GM12878 (cell line): ENCODE measurements around the gene ARSI. TPM values are rescaled to one million over a fixed set of nuclear protein-coding genes. Genes with fewer than 3 reads are reported as not detected.

Experiments used
- ATAC-seq: fragments of 200-7000 bp; cut with Tn5 transposase; 3 replicates; pipeline ENCODE4 v1.9.1; 2020; ENCODE audit warnings: mild to moderate bottlenecking, moderate library complexity
- BruUV-seq: library from RNA; stranded (reverse); fragments of 400-500 nt; replicated peaks from 2 replicates; lab custom pipeline; 2021; lab: Mats Ljungman, UMichigan
- CTCF ChIA-PET: fragments of 300-600 bp; sonication (Branson Sonifier 250); formaldehyde crosslinking; extraction: SDS; loops from one replicate; lab custom pipeline; 2021; ENCODE audit warnings: inconsistent platforms; lab: Yijun Ruan, JAX
- POLR2A ChIA-PET: fragments of 350-600 bp; formaldehyde crosslinking; extraction: SDS; loops from one replicate; lab custom pipeline; 2021; ENCODE audit warnings: inconsistent platforms; lab: Charles Lee
- RAD21 ChIA-PET: fragments of 300-600 bp; sonication (Branson Sonifier 250); formaldehyde crosslinking; loops from one replicate; lab custom pipeline; 2023; ENCODE audit warnings: antibody characterized with exemption; ENCODE audit not compliant: unreplicated experiment; lab: Charles Lee
- SMC1A ChIA-PET: fragments of 300-600 bp; sonication (Branson Sonifier 250); formaldehyde crosslinking; loops from one replicate; lab custom pipeline; 2023; ENCODE audit not compliant: unreplicated experiment, uncharacterized antibody; lab: Charles Lee
- DNase-seq: peaks from one replicate; pipeline ENCODE4 v3.0.0-alpha.2; 2011; ENCODE audit warnings: low read depth, low spot score
- FAIRE-seq: peaks from 3 replicates; lab custom pipeline; 2011; peaks lifted over from hg19 to GRCh38; lab: Jason Lieb, UNC
- H2AFZ ChIP-seq: 2 replicates; pipeline ENCODE4 v1.6.0; 2011; ENCODE audit warnings: low read depth, low read length, control low read depth; ENCODE audit not compliant: control insufficient read depth
- H3K27ac ChIP-seq: 2 replicates; pipeline ENCODE4 v1.5.1; 2011; ENCODE audit warnings: control low read depth; ENCODE audit not compliant: control insufficient read depth, insufficient read depth
- H3K27me3 ChIP-seq, 2 experiments: replicated peaks in 1 of 2; 2 replicates each; pipeline versions ENCODE4 v1.6.0 to v1.6.1; 2011; ENCODE audit warnings: low read length in 1 of 2; ENCODE audit not compliant: control insufficient read depth in 2 of 2, insufficient read depth in 2 of 2
- H3K36me3 ChIP-seq, 2 experiments: 2 replicates each; pipeline ENCODE4 v1.5.1; 2011; ENCODE audit warnings: low read length in 1 of 2; ENCODE audit not compliant: control insufficient read depth in 2 of 2, insufficient read depth in 2 of 2
- H3K4me1 ChIP-seq: 2 replicates; pipeline ENCODE4 v1.6.1; 2011; ENCODE audit warnings: mild to moderate bottlenecking, low read length, moderate library complexity, mixed read lengths; ENCODE audit not compliant: control insufficient read depth, insufficient read depth
- H3K4me2 ChIP-seq: 2 replicates; pipeline ENCODE4 v1.6.0; 2011; ENCODE audit warnings: control low read depth; ENCODE audit not compliant: control insufficient read depth, insufficient read depth
- H3K4me3 ChIP-seq: fragments of 200-600 bp; sonication (generic); 2 replicates; pipeline ENCODE4 v1.5.1; 2016
- H3K79me2 ChIP-seq: 2 replicates; pipeline ENCODE4 v1.6.0; 2011; ENCODE audit warnings: low read length; ENCODE audit not compliant: control insufficient read depth, insufficient read depth
- H3K9ac ChIP-seq: 2 replicates; pipeline ENCODE4 v1.8.0; 2011; ENCODE audit warnings: low read length, control low read depth, mixed read lengths; ENCODE audit not compliant: control insufficient read depth, insufficient read depth
- H3K9me3 ChIP-seq: replicated peaks from 3 replicates; pipeline ENCODE4 v1.5.1; 2011; ENCODE audit warnings: mild to moderate bottlenecking, low read length; ENCODE audit not compliant: control insufficient read depth, insufficient read depth
- H4K20me1 ChIP-seq: 2 replicates; pipeline ENCODE4 v1.6.0; 2011; ENCODE audit not compliant: control insufficient read depth, insufficient read depth
- BMI1 ChIP-seq: fragments of 450-650 bp; IDR thresholded peaks from 2 replicates; pipeline ENCODE4 v1.6.1; 2016; ENCODE audit warnings: mild to moderate bottlenecking, moderate library complexity, borderline replicate concordance
- RFX5 ChIP-seq: IDR thresholded peaks from 2 replicates; pipeline ENCODE4 v1.6.1; 2011; ENCODE audit warnings: low read depth, low read length, improper control_type of control experiment
- RUNX3 ChIP-seq: IDR thresholded peaks from 2 replicates; pipeline ENCODE4 v1.6.1; 2012; ENCODE audit warnings: low read length, inconsistent platforms
- SIN3A ChIP-seq: IDR thresholded peaks from 2 replicates; pipeline ENCODE4 v1.6.1; 2012; ENCODE audit warnings: low read depth, low read length, improper control_type of control experiment
- WGBS: methylation state at CpG from one replicate; pipeline ENCODE4 v1.1.6; 2016; ENCODE audit warnings: low lambda C conversion rate; ENCODE audit not compliant: insufficient replicate concordance, insufficient coverage; ENCODE audit errors: missing lambda C conversion rate; 5-methylcytosine and 5-hydroxymethylcytosine counted together
- in situ Hi-C: fragments of 300-500 bp; cut with MboI; formaldehyde crosslinking; loops from 9 replicates; pipeline ENCODE4 v1.14.3; 2018; ENCODE audit warnings: mixed read lengths
- intact Hi-C: fragments of 100-400 bp; cut with micrococcal nuclease; formaldehyde crosslinking; loops from one replicate; pipeline ENCODE4 v1.14.2; 2022; ENCODE audit not compliant: unreplicated experiment
- polyA plus RNA-seq, 11 experiments: library from polyadenylated mRNA; depleted of rRNA in 4 of 11; unstranded in 6 of 11; stranded (reverse) in 5 of 11; fragments of >200 nt; fragmentation: Nextera tagmentation in 4 of 11; fragmentation: Illumina TruSeq in 1 of 11; extraction: Ambion mirVana in 4 of 11; extraction: Trizol in 1 of 11; gene quantifications; 1 replicate in 1 of 11; 2 replicates in 10 of 11; pipeline versions ENCODE4 v1.2.1 to v1.2.3, GENCODE V29; 2011 to 2016; ENCODE audit warnings: inconsistent platforms in 2 of 11, missing spikeins in 2 of 11, low read depth in 1 of 11
- total RNA-seq, 4 experiments: library from RNA; depleted of rRNA in 3 of 4; stranded (reverse); fragments of >200 nt in 3 of 4; fragmentation: Illumina TruSeq in 1 of 4; extraction: Trizol in 1 of 4; gene quantifications; 2 replicates each; pipeline versions ENCODE4 v1.2.1 to v1.2.3, GENCODE V29; 2013 to 2021
- TF ChIP-seq, protein P1 (sequence below): fragments of 450-650 bp; formaldehyde crosslinking; IDR thresholded peaks from 2 replicates; pipeline ENCODE4 v1.4.0; 2022; ENCODE audit warnings: mild to moderate bottlenecking, moderate library complexity
- TF ChIP-seq, protein P2 (sequence below): fragments of 450-650 bp; IDR thresholded peaks from 2 replicates; pipeline ENCODE4 v1.6.1; 2017; ENCODE audit warnings: mild to moderate bottlenecking
- TF ChIP-seq, protein P3 (sequence below): fragments of 450-650 bp; formaldehyde crosslinking; IDR thresholded peaks from 2 replicates; pipeline ENCODE4 v1.5.0; 2022; ENCODE audit warnings: mild to moderate bottlenecking, missing genetic modification characterization

ARSI gene
- total and polyA plus RNA-seq, 10 of the 15 experiments (the other 5 are each of a cell fraction or from before 2014, with no cell fraction given), result not detected

DNA sequence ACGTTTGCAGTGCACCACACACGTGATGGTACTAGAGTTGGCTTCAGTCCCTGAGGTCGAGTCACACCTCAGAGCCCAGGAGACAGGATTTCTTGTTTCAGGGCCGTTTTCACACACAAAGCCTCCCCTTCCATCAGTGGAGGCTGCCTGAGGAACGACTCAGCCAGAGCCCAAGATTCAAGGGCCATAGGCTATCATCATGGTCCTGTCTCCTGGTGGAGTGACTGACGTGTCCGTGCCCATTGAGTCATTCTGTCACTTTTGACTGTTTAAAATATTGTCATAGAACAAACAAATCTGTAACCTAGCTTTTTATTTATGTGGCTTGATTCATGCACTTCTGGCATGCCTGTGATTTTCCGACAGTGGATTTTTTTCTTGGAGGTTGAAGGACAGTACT, 41.5 kb downstream of the ARSI start:
- H2AFZ ChIP-seq, result no peak overlapping the region
- CTCF ChIA-PET, result interaction anchor here (1.1 kb wide), 1 partner anchor 39 kb away, joined by 3 read pairs; no protein-coding TSS in a partner anchor
- no peaks in the 10 kb centered on the region for H4K20me1 ChIP-seq
- RAD21 ChIA-PET, result no interaction called here
- POLR2A ChIA-PET, result no interaction called here
- no peaks in the 10 kb centered on the region for H3K36me3 ChIP-seq
- no peak overlapping the region for H3K4me3 ChIP-seq
- WGBS, result 8% methylated on average over 8 of the region's 8 CpGs
- TF ChIP-seq RUNX3 (no peak), SIN3A (no peak)
- no peaks in the 10 kb centered on the region for H3K79me2 ChIP-seq
- intact Hi-C loops (no loop called here), in situ Hi-C loops (no loop called here)
- no peak overlapping the region for H3K27ac ChIP-seq
- SMC1A ChIA-PET, result no interaction called here
- no peak for FAIRE-seq
- no TSS peak for BruUV-seq
- no peaks in the 10 kb centered on the region for H3K4me1 ChIP-seq
- no peak overlapping the region for H3K9ac ChIP-seq
- H3K27me3 ChIP-seq, result no peaks in the 10 kb centered on the region
- no peak for ATAC-seq
- no peak for DNase-seq
- no peaks in the 10 kb centered on the region for H3K9me3 ChIP-seq
- no peak overlapping the region for H3K4me2 ChIP-seq

DNA sequence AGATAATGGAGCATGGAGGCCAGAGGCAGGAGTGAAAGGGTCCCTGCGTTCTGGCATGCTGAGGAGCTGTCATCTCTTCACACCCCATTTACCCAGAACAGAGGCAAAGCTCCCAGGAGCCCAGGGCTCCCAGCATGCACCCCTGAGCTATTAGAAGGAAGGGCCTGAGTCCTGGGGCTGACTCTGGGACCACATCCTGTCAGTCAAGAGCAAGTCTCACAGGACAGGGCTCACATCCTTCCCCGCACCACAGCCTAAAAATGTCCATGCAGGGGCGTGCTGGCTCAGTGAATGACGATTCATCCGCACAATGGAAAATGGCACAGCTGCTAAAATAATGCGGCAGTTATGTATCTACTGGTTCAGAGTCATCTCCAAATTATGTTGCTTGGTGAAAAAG, 44.6 kb downstream of the ARSI start:
- CTCF ChIA-PET, result interaction anchor here (1.1 to 1.8 kb wide), 3 partner anchors 11 to 237 kb away, joined by 3 to 10 read pairs (median 4); no protein-coding TSS in a partner anchor
- TF ChIP-seq RFX5 (no peak), RUNX3 (no peak), BMI1 (no peak)
- TF ChIP-seq, protein P1, sequence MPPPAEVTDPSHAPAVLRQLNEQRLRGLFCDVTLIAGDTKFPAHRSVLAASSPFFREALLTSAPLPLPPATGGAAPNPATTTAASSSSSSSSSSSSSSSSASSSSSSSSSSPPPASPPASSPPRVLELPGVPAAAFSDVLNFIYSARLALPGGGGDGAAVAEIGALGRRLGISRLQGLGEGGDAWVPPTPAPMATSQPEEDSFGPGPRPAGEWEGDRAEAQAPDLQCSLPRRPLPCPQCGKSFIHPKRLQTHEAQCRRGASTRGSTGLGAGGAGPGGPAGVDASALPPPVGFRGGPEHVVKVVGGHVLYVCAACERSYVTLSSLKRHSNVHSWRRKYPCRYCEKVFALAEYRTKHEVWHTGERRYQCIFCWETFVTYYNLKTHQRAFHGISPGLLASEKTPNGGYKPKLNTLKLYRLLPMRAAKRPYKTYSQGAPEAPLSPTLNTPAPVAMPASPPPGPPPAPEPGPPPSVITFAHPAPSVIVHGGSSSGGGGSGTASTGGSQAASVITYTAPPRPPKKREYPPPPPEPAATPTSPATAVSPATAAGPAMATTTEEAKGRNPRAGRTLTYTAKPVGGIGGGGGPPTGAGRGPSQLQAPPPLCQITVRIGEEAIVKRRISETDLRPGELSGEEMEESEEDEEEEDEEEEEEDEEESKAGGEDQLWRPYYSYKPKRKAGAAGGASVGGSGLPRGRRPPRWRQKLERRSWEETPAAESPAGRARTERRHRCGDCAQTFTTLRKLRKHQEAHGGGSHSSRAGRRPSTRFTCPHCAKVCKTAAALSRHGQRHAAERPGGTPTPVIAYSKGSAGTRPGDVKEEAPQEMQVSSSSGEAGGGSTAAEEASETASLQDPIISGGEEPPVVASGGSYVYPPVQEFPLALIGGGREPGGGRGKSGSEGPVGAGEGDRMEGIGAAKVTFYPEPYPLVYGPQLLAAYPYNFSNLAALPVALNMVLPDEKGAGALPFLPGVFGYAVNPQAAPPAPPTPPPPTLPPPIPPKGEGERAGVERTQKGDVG, result no peak
- TF ChIP-seq, protein P2, sequence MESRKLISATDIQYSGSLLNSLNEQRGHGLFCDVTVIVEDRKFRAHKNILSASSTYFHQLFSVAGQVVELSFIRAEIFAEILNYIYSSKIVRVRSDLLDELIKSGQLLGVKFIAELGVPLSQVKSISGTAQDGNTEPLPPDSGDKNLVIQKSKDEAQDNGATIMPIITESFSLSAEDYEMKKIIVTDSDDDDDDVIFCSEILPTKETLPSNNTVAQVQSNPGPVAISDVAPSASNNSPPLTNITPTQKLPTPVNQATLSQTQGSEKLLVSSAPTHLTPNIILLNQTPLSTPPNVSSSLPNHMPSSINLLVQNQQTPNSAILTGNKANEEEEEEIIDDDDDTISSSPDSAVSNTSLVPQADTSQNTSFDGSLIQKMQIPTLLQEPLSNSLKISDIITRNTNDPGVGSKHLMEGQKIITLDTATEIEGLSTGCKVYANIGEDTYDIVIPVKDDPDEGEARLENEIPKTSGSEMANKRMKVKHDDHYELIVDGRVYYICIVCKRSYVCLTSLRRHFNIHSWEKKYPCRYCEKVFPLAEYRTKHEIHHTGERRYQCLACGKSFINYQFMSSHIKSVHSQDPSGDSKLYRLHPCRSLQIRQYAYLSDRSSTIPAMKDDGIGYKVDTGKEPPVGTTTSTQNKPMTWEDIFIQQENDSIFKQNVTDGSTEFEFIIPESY, result no peak
- TF ChIP-seq, protein P3, sequence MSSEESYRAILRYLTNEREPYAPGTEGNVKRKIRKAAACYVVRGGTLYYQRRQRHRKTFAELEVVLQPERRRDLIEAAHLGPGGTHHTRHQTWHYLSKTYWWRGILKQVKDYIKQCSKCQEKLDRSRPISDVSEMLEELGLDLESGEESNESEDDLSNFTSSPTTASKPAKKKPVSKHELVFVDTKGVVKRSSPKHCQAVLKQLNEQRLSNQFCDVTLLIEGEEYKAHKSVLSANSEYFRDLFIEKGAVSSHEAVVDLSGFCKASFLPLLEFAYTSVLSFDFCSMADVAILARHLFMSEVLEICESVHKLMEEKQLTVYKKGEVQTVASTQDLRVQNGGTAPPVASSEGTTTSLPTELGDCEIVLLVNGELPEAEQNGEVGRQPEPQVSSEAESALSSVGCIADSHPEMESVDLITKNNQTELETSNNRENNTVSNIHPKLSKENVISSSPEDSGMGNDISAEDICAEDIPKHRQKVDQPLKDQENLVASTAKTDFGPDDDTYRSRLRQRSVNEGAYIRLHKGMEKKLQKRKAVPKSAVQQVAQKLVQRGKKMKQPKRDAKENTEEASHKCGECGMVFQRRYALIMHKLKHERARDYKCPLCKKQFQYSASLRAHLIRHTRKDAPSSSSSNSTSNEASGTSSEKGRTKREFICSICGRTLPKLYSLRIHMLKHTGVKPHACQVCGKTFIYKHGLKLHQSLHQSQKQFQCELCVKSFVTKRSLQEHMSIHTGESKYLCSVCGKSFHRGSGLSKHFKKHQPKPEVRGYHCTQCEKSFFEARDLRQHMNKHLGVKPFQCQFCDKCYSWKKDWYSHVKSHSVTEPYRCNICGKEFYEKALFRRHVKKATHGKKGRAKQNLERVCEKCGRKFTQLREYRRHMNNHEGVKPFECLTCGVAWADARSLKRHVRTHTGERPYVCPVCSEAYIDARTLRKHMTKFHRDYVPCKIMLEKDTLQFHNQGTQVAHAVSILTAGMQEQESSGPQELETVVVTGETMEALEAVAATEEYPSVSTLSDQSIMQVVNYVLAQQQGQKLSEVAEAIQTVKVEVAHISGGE, result no peak

More for the DNA sequence above, 44.6 kb downstream of the ARSI start:
- Histone ChIP-seq H3K9ac (no peak overlapping the region), H3K79me2 (no peaks in the 10 kb centered on the region), H3K4me2 (no peak overlapping the region), H3K36me3 (no peaks in the 10 kb centered on the region), H3K4me3 (no peak overlapping the region), H3K27me3 (no peaks in the 10 kb centered on the region), H3K9me3 (no peaks in the 10 kb centered on the region), H3K4me1 (no peaks in the 10 kb centered on the region), H3K27ac (no peak overlapping the region), H2AFZ (no peak overlapping the region), H4K20me1 (no peaks in the 10 kb centered on the region)
- ChIA-PET POLR2A (no interaction called here), RAD21 (no interaction called here), SMC1A (no interaction called here)
- FAIRE-seq, result no peak
- WGBS, result 49% methylated on average over 6 of the region's 6 CpGs
- intact Hi-C loops, result no loop called here
- in situ Hi-C loops, result no loop called here
- BruUV-seq, result no TSS peak
- ATAC-seq, result peak; percentile 74
- DNase-seq, result no peak
